ENCODE measurements around the gene PMPCB.
"Not testable (repeated sequence)": the region's sequence is repeated elsewhere in the genome, so short reads cannot be mapped to it uniquely, and the experiment has no call there.

PMPCB gene

DNA sequence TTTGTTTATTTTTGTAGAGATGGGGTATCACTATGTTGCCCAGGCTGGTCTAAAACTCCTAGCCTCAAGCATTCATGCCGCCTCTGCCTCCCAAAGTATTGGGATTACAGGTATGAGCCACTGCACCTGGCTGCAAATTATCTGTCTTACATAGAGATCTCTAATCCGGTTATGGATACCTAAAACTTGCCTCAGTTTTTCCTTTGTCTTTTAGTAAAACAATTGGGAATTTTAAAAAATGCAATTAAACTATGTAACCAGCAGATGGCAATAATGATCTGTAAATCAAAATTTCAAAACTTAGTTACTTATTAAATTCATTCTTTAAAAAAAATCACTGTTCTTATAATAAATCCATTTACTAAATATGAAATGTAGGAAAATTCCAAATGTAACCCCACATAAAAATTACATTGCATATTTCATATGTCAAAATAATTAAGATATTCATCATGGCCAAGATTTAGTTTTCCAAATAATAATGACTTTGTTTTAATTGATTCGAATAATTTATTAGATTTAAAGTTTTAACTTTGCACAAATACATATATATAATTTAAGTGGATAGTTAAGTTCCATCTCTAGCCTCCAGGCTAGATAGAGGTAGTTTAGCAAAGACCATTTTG is 14.3 kb upstream of the PMPCB start:
- H3K9me3 ChIP-seq (ENCODE audit: control insufficient read depth, low read length); H3K4me3 ChIP-seq (ENCODE audit: low read length); H3K27me3 ChIP-seq (replicated peaks; ENCODE audit: control insufficient read depth, insufficient read depth, low read length); H3K4me1 ChIP-seq (ENCODE audit: control insufficient read depth, insufficient read depth, low read length); H3K9ac ChIP-seq (ENCODE audit: low read length); H3K36me3 ChIP-seq (ENCODE audit: control insufficient read depth, insufficient read depth, low read length, severe bottlenecking); DNase-seq (ENCODE audit: low read depth): not testable (repeated sequence)

DNA sequence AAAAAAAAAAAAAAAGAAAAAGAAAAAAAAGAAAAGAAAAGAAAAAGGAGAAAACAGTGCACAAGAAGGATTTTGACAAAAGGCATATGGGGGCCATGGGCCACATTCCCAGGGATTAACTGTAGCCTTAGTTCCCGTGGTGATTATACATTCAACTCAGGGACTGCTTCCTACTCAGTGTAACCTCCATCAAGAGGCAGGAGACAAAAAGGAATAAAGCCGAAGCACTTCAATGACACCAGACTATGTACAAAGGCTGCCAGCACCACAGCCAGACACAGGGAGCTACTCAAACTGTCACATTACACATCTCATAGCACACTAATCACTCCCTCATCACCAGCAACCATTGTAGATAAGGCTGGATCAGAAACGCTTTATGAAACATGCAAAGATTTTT is 5.1 kb upstream of the PMPCB start:
- Histone ChIP-seq H3K4me1 (ENCODE audit: control insufficient read depth, insufficient read depth, low read length) (no peaks in the 10 kb centered on the region), H3K27me3 (replicated peaks; ENCODE audit: control insufficient read depth, insufficient read depth, low read length) (peaks cover 4% of the 10 kb centered on the region), H3K9ac (ENCODE audit: low read length) (no peak overlapping the region), H3K9me3 (ENCODE audit: control insufficient read depth, low read length) (no peaks in the 10 kb centered on the region), H3K4me3 (ENCODE audit: low read length) (no peak overlapping the region), H3K36me3 (ENCODE audit: control insufficient read depth, insufficient read depth, low read length, severe bottlenecking) (no peaks in the 10 kb centered on the region)
- DNase-seq (ENCODE audit: low read depth) = no peak

DNA sequence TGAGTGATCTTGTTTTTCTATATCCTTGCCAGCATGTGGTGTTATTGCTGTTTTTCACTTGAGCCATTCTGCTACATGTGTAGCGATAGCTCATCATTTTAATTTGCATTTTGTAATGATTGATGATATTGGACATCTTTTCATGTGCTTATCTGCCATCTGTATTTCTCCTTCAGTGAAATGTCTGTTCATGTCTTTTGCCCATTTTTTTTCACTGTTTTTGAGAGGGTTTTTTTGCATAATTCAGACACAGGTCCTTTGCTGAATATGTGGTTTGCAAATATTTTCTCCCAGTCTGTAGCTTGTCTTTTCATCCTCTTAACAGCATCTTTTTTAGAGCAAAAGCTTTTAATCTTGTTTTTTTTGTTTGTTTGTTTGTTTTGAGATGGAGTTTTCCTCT is 3.7 kb upstream of the PMPCB start:
- Histone ChIP-seq H3K9me3 (ENCODE audit: control insufficient read depth, low read length) (no peaks in the 10 kb centered on the region), H3K36me3 (ENCODE audit: control insufficient read depth, insufficient read depth, low read length, severe bottlenecking) (no peaks in the 10 kb centered on the region), H3K27me3 (replicated peaks; ENCODE audit: control insufficient read depth, insufficient read depth, low read length) (peaks cover 4% of the 10 kb centered on the region), H3K4me1 (ENCODE audit: control insufficient read depth, insufficient read depth, low read length) (peaks cover 7% of the 10 kb centered on the region), H3K9ac (ENCODE audit: low read length) (no peak overlapping the region), H3K4me3 (ENCODE audit: low read length) (no peak overlapping the region)
- no peak for DNase-seq (ENCODE audit: low read depth)

DNA sequence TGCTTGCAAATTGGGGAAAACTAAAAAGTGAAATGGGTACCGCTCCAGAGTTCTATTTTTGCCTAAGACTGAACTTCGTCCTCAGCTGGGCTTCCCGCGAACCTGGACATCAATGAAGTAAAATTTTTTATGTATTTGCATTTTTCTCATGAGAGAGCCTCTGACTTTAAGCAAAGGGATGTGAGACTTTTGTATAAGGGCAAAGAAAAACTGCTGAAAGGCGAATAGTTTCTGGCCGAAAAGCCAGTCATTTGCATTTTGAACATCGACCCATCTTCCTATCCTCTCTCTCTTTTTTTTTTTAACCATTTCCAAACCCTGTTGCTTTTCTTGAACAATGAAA is 573 bp downstream of the PMPCB start:
- peaks cover 37% of the 10 kb centered on the region for H3K36me3 ChIP-seq (ENCODE audit: control insufficient read depth, insufficient read depth, low read length, severe bottlenecking)
- H3K9ac ChIP-seq (ENCODE audit: low read length) = peak overlapping the region; percentile 89
- DNase-seq (ENCODE audit: low read depth) = no peak
- H3K27me3 ChIP-seq (replicated peaks; ENCODE audit: control insufficient read depth, insufficient read depth, low read length) = no peaks in the 10 kb centered on the region
- peaks cover 22% of the 10 kb centered on the region for H3K4me1 ChIP-seq (ENCODE audit: control insufficient read depth, insufficient read depth, low read length)
- H3K9me3 ChIP-seq (ENCODE audit: control insufficient read depth, low read length) = no peaks in the 10 kb centered on the region
- H3K4me3 ChIP-seq (ENCODE audit: low read length) = peak overlapping the region; percentile 84

DNA sequence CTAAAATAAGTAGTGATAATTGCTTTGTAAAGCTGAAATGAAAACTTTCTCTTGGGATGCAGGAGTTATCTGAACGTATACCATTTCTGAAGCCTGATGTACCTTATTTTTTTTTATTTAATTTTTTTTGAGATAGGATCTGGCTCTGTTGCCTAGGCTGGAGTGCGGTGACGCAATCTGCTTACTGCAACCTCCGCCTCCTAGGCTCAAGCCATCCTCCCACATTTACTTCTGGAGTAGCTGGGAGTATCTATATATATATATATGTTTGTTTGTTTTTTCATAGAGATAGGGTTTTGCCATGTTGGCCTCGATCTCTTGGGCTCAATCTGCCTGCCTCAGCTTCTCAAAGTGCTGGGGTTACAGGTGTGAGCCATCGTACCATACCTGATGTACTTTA is 2.4 kb downstream of the PMPCB start:
- peak overlapping the region; percentile 28 for H3K9ac ChIP-seq (ENCODE audit: low read length)
- H3K27me3 ChIP-seq (replicated peaks; ENCODE audit: control insufficient read depth, insufficient read depth, low read length) = no peaks in the 10 kb centered on the region
- no peak for DNase-seq (ENCODE audit: low read depth)
- peaks cover 55% of the 10 kb centered on the region for H3K36me3 ChIP-seq (ENCODE audit: control insufficient read depth, insufficient read depth, low read length, severe bottlenecking)
- peaks cover 23% of the 10 kb centered on the region for H3K4me1 ChIP-seq (ENCODE audit: control insufficient read depth, insufficient read depth, low read length)
- H3K4me3 ChIP-seq (ENCODE audit: low read length) = no peak overlapping the region
- H3K9me3 ChIP-seq (ENCODE audit: control insufficient read depth, low read length) = peaks cover 3% of the 10 kb centered on the region

DNA sequence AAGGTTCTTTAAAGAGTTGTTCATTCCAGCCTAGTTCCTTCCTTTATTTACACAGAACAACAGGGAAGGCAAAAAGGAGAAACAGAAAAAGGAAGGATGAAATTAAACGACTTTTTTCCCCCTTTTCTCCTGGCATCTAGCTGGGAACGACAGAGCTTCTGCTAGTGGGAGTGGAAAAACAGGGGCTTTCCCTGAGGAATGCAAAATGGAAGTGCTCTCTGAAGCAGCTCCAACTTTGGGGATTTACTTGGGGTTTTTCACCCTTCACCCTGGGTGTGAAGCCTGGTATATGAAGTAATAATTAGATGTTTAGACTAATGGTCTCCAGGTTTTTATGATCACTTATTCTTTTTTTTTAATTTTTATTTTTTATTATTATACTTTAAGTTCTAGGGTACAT is 4.2 kb downstream of the PMPCB start:
- H3K9ac ChIP-seq (ENCODE audit: low read length) = no peak overlapping the region
- DNase-seq (ENCODE audit: low read depth) = no peak
- H3K36me3 ChIP-seq (ENCODE audit: control insufficient read depth, insufficient read depth, low read length, severe bottlenecking) = peaks cover 70% of the 10 kb centered on the region

DNA sequence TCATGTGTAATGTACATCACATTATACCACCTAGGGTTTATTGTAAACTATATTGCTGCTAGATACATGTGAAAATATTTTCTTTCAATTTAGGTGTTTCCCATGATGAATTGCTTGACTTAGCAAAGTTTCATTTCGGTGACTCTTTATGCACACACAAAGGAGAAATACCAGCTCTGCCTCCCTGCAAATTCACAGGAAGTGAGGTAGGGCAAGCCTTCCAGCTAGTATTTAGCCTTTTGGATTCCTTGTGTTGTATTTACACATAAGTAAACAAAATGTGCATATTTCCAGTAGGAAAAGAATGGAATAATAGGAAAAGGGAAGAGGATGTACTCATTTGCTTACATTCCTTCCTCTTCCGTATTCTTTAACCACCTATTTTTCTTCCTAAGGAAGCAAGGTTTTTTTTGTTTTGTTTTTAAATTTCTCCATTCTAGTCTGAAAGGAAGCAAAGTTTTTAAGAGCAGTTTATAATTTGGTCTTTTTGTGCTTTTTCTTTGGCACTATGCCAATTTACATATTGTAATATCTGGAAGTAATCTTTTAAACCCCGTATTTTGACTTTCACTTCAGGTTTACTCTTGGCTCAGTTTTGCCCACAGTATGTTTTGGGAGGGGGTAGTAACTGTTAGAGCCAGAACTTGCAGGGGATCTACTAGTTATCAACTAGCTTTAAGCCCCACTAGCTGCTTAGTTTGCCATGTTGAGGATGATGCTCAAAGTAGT is 10.4 kb downstream of the PMPCB start:
- peaks cover 3% of the 10 kb centered on the region for H3K9me3 ChIP-seq (ENCODE audit: control insufficient read depth, low read length)
- no peak for DNase-seq (ENCODE audit: low read depth)
- no peak overlapping the region for H3K9ac ChIP-seq (ENCODE audit: low read length)
- no peak overlapping the region for H3K4me3 ChIP-seq (ENCODE audit: low read length)
- peaks cover 93% of the 10 kb centered on the region for H3K36me3 ChIP-seq (ENCODE audit: control insufficient read depth, insufficient read depth, low read length, severe bottlenecking)
- peaks cover 9% of the 10 kb centered on the region for H3K4me1 ChIP-seq (ENCODE audit: control insufficient read depth, insufficient read depth, low read length)
- no peaks in the 10 kb centered on the region for H3K27me3 ChIP-seq (replicated peaks; ENCODE audit: control insufficient read depth, insufficient read depth, low read length)

More for the DNA sequence above, 4.2 kb downstream of the PMPCB start:
- Histone ChIP-seq H3K4me3 (ENCODE audit: low read length) (no peak overlapping the region), H3K27me3 (replicated peaks; ENCODE audit: control insufficient read depth, insufficient read depth, low read length) (no peaks in the 10 kb centered on the region), H3K4me1 (ENCODE audit: control insufficient read depth, insufficient read depth, low read length) (peaks cover 29% of the 10 kb centered on the region), H3K9me3 (ENCODE audit: control insufficient read depth, low read length) (peaks cover 3% of the 10 kb centered on the region)

DNA sequence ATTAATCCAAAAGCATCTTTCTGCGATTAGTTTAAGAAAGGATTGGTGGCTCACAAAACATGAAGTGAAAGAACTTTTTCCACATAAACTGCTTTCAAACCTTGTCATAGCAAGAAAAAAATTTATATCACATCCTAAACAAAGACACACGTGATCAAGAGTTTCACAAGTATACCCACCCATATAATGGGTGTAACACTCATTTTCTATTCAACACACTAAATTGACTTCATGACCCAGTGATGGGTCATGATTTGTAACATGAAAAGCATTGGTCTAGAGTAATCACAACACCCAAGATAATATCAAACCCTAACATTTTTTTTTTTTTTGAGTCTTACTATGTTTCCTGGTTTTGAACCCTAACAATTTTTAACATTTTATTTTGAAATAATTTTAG is 17.6 kb downstream of the PMPCB start:
- DNase-seq (ENCODE audit: low read depth) = no peak
- H3K4me3 ChIP-seq (ENCODE audit: low read length) = no peak overlapping the region
- H3K4me1 ChIP-seq (ENCODE audit: control insufficient read depth, insufficient read depth, low read length) = peaks cover 11% of the 10 kb centered on the region
- no peaks in the 10 kb centered on the region for H3K27me3 ChIP-seq (replicated peaks; ENCODE audit: control insufficient read depth, insufficient read depth, low read length)
- H3K36me3 ChIP-seq (ENCODE audit: control insufficient read depth, insufficient read depth, low read length, severe bottlenecking) = peaks cover 99% of the 10 kb centered on the region
- H3K9me3 ChIP-seq (ENCODE audit: control insufficient read depth, low read length) = no peaks in the 10 kb centered on the region
- no peak overlapping the region for H3K9ac ChIP-seq (ENCODE audit: low read length)

DNA sequence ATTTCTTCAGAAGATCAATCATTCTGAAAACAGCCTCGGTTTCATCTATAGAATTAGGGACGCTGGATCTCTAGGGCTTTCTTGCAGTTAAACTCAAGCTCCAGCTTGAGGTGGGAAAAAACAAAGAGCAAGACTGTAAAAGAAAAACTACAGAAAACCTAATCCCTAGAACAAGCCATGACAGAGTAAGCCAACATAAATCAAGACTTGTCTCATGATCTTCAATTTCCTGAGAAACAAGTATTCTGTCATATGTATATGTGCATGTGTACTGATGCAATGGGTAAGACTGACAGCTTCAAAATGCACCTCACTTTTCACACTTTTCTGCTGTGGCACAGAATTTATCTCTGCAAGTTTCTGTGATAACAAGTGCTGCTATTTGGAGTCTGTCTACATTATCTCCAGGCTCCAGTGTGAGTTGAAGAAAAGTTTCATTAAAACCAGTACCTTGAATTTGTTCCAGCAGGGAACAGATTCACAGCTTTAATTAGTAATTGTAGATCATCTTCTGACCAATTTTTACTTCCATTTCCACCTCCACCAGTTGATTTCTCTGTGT is 19.2 kb downstream of the PMPCB start:
- H3K36me3 ChIP-seq (ENCODE audit: control insufficient read depth, insufficient read depth, low read length, severe bottlenecking) = peaks cover 98% of the 10 kb centered on the region
- no peaks in the 10 kb centered on the region for H3K27me3 ChIP-seq (replicated peaks; ENCODE audit: control insufficient read depth, insufficient read depth, low read length)
- no peak overlapping the region for H3K9ac ChIP-seq (ENCODE audit: low read length)
- H3K9me3 ChIP-seq (ENCODE audit: control insufficient read depth, low read length) = no peaks in the 10 kb centered on the region
- DNase-seq (ENCODE audit: low read depth) = no peak
- peaks cover 11% of the 10 kb centered on the region for H3K4me1 ChIP-seq (ENCODE audit: control insufficient read depth, insufficient read depth, low read length)
- H3K4me3 ChIP-seq (ENCODE audit: low read length) = no peak overlapping the region

DNA sequence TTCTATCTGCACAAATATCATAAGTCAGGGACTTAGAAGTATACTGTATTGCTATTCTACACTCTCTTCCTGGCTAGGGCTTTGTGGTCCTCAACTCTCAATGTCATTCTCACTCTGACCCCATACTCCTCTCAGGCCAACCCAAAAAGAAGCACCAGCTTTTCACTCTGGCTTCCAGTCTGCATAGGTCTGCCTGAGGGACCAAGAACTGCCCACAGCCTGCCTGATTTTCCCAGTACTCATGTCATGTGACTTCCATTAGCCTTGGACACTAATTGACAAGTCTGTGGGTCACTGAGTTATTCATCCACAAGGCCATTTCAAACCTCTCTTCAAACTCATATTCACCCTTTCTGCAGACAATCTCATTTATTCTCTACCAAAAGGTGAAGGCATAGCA is 19.8 kb downstream of the PMPCB start:
- no peak for DNase-seq (ENCODE audit: low read depth)
- Histone ChIP-seq H3K27me3 (replicated peaks; ENCODE audit: control insufficient read depth, insufficient read depth, low read length) (no peaks in the 10 kb centered on the region), H3K9me3 (ENCODE audit: control insufficient read depth, low read length) (no peaks in the 10 kb centered on the region), H3K9ac (ENCODE audit: low read length) (no peak overlapping the region), H3K4me3 (ENCODE audit: low read length) (no peak overlapping the region), H3K4me1 (ENCODE audit: control insufficient read depth, insufficient read depth, low read length) (peaks cover 11% of the 10 kb centered on the region), H3K36me3 (ENCODE audit: control insufficient read depth, insufficient read depth, low read length, severe bottlenecking) (peaks cover 98% of the 10 kb centered on the region)

DNA sequence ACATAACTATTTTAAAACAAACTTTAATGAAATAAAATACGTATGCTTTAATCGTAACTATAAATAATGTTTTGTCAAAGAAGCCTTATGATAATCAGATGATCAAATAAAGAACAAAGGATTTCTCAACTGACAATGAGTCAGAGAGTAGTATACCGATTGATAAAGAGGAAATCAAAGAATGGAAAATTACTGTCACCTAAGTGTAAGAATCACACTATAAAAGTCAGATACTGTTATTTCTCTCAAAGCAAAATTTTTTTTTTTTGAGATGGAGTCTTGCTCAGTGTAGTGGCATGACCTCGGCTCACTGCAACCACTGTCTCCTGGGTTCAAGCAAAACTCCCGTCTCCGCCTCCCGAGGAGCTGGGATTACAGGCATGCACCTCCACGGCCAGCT is 28.5 kb downstream of the PMPCB start:
- Histone ChIP-seq H3K27me3 (replicated peaks; ENCODE audit: control insufficient read depth, insufficient read depth, low read length) (no peaks in the 10 kb centered on the region), H3K4me1 (ENCODE audit: control insufficient read depth, insufficient read depth, low read length) (no peaks in the 10 kb centered on the region), H3K9ac (ENCODE audit: low read length) (no peak overlapping the region), H3K36me3 (ENCODE audit: control insufficient read depth, insufficient read depth, low read length, severe bottlenecking) (peaks cover 80% of the 10 kb centered on the region), H3K9me3 (ENCODE audit: control insufficient read depth, low read length) (no peaks in the 10 kb centered on the region), H3K4me3 (ENCODE audit: low read length) (no peak overlapping the region)
- DNase-seq (ENCODE audit: low read depth) = no peak
